Neutrophil (primary cell): ENCODE results near the gene ARID5B.

Source experiments
- H3K27ac ChIP-seq: fragments of 200-600 bp; sonication (generic); 2 replicates; pipeline ENCODE4 v1.5.1; 2016; ENCODE audit warnings: mild to moderate bottlenecking, moderate library complexity
- H3K27me3 ChIP-seq: fragments of 200-600 bp; sonication (generic); 2 replicates; pipeline ENCODE4 v1.6.0; 2016; ENCODE audit warnings: mild to moderate bottlenecking
- H3K36me3 ChIP-seq: fragments of 200-600 bp; sonication (generic); 2 replicates; pipeline ENCODE4 v1.5.1; 2017
- H3K4me1 ChIP-seq, 2 experiments: fragments of 200-600 bp in 1 of 2; sonication (generic) in 1 of 2; 1 replicate in 1 of 2; 2 replicates in 1 of 2; pipeline versions ENCODE4 v1.5.1 to v1.6.1; 2013 to 2016; ENCODE audit warnings: low read depth in 1 of 2, low read length in 1 of 2, mild to moderate bottlenecking in 1 of 2, moderate library complexity in 1 of 2; ENCODE audit not compliant: control insufficient read depth in 1 of 2, insufficient read depth in 1 of 2
- H3K4me3 ChIP-seq, 2 experiments: fragments of 200-600 bp in 1 of 2; sonication (generic) in 1 of 2; 1 replicate in 1 of 2; 2 replicates in 1 of 2; pipeline ENCODE4 v1.5.1; 2013 to 2016; ENCODE audit warnings: low read depth in 1 of 2, low read length in 1 of 2, mild to moderate bottlenecking in 1 of 2, moderate library complexity in 1 of 2
- H3K9me3 ChIP-seq: fragments of 200-600 bp; sonication (generic); 2 replicates; pipeline ENCODE4 v1.5.1; 2016
- TF ChIP-seq, protein P1 (sequence below): fragments of 200-600 bp; sonication (generic); IDR thresholded peaks from 2 replicates; pipeline ENCODE4 v1.5.1; 2016; ENCODE audit warnings: antibody characterized with exemption

Gene ARID5B

DNA sequence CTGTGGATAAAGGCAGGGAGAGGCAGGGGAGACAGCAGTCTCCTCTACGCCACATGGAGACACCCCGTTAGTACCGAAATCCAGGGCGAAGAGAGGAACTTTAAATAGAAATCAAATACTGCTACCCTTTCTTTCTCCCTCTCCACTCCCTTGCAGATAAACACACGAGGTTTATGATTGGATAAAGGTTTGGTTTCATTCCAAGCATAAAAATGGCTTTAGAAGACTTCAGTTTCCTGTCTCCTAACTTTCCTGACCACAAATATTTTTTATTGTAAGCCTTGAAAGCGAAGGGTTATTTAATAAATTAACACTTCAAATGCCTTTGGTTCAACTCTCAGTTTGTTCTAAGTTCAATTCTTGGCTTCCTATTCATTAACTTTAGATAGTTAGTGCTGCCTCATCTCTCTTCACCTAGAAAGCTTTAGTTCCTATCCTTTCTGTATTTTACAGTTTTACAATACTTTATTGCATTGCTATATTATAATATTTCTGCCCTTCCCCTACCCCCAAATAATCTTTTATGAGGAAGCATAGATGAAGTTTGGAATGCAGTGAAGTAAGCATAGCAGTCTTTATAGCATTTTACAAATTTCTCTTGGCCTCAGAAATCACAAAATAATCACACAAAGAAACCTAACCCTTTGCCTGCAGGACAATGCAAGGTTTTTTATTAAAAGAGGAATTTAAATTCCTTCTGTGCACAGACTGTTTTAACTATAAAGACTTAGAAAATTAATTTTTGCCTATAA, 31.5 kb upstream of the ARID5B start:
- peaks cover 21% of the 10 kb centered on the region for H3K27me3 ChIP-seq
- H3K9me3 ChIP-seq: no peaks in the 10 kb centered on the region
- TF ChIP-seq, protein P1, sequence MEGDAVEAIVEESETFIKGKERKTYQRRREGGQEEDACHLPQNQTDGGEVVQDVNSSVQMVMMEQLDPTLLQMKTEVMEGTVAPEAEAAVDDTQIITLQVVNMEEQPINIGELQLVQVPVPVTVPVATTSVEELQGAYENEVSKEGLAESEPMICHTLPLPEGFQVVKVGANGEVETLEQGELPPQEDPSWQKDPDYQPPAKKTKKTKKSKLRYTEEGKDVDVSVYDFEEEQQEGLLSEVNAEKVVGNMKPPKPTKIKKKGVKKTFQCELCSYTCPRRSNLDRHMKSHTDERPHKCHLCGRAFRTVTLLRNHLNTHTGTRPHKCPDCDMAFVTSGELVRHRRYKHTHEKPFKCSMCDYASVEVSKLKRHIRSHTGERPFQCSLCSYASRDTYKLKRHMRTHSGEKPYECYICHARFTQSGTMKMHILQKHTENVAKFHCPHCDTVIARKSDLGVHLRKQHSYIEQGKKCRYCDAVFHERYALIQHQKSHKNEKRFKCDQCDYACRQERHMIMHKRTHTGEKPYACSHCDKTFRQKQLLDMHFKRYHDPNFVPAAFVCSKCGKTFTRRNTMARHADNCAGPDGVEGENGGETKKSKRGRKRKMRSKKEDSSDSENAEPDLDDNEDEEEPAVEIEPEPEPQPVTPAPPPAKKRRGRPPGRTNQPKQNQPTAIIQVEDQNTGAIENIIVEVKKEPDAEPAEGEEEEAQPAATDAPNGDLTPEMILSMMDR: no peak
- no peak overlapping the region for H3K4me3 ChIP-seq
- no peak overlapping the region for H3K27ac ChIP-seq
- no peaks in the 10 kb centered on the region for H3K4me1 ChIP-seq
- H3K36me3 ChIP-seq: no peaks in the 10 kb centered on the region

- Histone ChIP-seq H3K36me3 (no peaks in the 10 kb centered on the region), H3K27me3 (peaks cover 21% of the 10 kb centered on the region), H3K4me1 (no peaks in the 10 kb centered on the region), H3K4me3 (no peak overlapping the region), H3K9me3 (no peaks in the 10 kb centered on the region), H3K27ac (no peak overlapping the region)
- TF ChIP-seq, protein P1: no peak
Observed at GRCh38 chr10:61870526-61870895, 31.0 kb upstream of the ARID5B start.

DNA sequence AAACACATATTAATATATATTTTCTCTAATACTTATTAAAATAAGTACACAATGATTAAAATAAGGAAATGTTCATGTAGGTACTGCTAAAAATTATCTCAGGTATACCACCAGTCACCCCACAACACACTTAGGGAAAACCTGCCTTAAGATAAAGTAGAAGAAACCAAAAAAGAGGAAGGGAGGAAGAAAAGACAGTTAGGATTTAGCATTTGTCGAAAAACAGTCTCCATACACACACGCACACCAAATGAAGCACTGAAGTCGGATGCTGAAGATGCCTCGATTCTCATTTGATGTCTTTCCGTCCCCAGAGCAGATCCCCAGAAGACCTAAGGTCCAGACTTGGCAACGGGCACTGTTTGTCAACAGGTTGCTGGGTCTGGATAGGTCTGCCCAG, 30.0 kb upstream of the ARID5B start:
- H3K27me3 ChIP-seq: peaks cover 21% of the 10 kb centered on the region
- H3K4me3 ChIP-seq: no peak overlapping the region
- TF ChIP-seq, protein P1: no peak
- no peaks in the 10 kb centered on the region for H3K9me3 ChIP-seq
- H3K4me1 ChIP-seq: no peaks in the 10 kb centered on the region
- no peak overlapping the region for H3K27ac ChIP-seq
- H3K36me3 ChIP-seq: no peaks in the 10 kb centered on the region

DNA sequence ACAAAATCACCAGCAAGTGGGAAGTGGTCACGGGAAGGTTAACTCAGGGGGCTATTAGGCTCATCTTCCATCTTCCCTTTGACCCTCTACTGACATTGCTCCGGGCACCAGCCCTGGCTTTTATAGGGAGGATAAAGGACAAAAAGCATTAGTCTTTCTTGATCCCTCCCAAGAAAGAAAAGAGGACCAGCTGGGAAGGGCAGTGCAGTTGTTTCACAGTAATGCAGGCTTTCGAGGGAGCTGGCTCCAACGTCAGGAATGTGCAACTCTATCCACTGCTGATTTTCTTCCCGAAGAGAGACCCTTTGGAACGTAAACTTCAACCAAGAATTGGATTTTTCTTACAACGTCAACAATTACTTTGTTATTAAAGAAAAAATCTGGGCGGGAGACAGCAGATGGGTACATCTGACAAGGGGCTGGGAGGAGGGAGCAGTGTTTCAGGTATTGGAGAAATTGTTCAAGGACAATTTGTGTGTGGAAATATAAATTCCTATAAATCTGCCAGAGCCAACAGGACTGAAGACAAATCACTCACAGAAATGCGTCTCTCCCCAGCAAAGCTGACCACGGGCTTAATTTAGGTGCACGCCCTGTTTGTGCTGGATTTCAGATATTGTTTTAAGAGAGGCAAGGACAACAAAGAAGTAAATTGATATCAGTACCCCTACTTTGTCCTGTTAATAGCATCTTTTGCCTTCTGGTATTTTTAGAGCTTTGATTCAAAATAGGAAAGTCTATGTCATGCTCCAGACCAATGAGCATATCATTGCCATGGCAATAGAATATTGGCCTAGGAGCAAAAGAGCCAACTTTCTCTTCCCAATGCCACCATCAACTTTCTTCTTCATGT, 23.4 kb upstream of the ARID5B start:
- H3K36me3 ChIP-seq: no peaks in the 10 kb centered on the region
- no peaks in the 10 kb centered on the region for H3K4me1 ChIP-seq
- TF ChIP-seq, protein P1: no peak
- H3K27me3 ChIP-seq: no peaks in the 10 kb centered on the region
- H3K27ac ChIP-seq: no peak overlapping the region
- no peak overlapping the region for H3K4me3 ChIP-seq
- no peaks in the 10 kb centered on the region for H3K9me3 ChIP-seq

DNA sequence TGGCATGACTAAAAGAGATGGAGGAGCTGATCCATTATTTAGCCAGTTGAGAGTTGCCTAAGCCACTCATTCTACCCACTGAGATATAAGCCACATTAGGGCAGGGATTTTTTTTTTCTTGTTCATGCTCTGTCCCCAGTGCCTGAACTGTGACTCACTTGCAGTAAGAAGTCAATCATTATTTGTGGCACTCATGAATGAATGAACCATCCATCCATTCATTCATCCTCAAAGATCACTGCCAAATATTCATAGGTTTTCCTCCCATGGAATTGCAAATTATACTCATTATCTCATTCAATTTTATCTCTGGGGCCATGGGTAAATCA, 22.8 kb upstream of the ARID5B start:
- H3K4me1 ChIP-seq: no peaks in the 10 kb centered on the region
- no peak overlapping the region for H3K4me3 ChIP-seq
- H3K9me3 ChIP-seq: no peaks in the 10 kb centered on the region
- H3K36me3 ChIP-seq: no peaks in the 10 kb centered on the region
- no peaks in the 10 kb centered on the region for H3K27me3 ChIP-seq
- TF ChIP-seq, protein P1: no peak
- H3K27ac ChIP-seq: no peak overlapping the region
